Neural progenitor cell (in vitro differentiated cells): ENCODE results near the gene AP1B1. TPM values are rescaled to one million over a fixed set of nuclear protein-coding genes. Genes with fewer than 3 reads are reported as not detected.
A peak's percentile ranks its signal among the peaks of the same experiment; 100 is the strongest.

Experiments
- DNase-seq: peaks from one replicate; pipeline ENCODE4 v3.0.0-alpha.2; 2016; ENCODE audit warnings: low spot score
- H2AFZ ChIP-seq: fragments of 200-600 bp; sonication (generic); replicated peaks from 2 replicates; pipeline ENCODE4 v1.6.1; 2016; ENCODE audit warnings: antibody characterized with exemption
- H3F3A ChIP-seq: fragments of 200-600 bp; sonication (generic); 2 replicates; pipeline ENCODE4 v1.6.1; 2016; ENCODE audit warnings: antibody characterized with exemption, low read depth
- H3K27ac ChIP-seq: fragments of 200-600 bp; sonication (generic); 2 replicates; pipeline ENCODE4 v1.5.1; 2016; ENCODE audit warnings: mild to moderate bottlenecking
- H3K27me3 ChIP-seq: fragments of 200-600 bp; sonication (generic); 2 replicates; pipeline ENCODE4 v1.6.1; 2016; ENCODE audit warnings: mild to moderate bottlenecking, moderate library complexity
- H3K36me3 ChIP-seq: fragments of 200-600 bp; sonication (generic); 2 replicates; pipeline ENCODE4 v1.5.1; 2016
- H3K4me1 ChIP-seq: fragments of 200-600 bp; sonication (generic); 2 replicates; pipeline ENCODE4 v1.6.1; 2016; ENCODE audit warnings: mixed run types
- H3K4me2 ChIP-seq: fragments of 200-600 bp; sonication (generic); 2 replicates; pipeline ENCODE4 v1.6.1; 2016
- H3K4me3 ChIP-seq: fragments of 200-600 bp; sonication (generic); 2 replicates; pipeline ENCODE4 v1.5.1; 2016
- H3K79me2 ChIP-seq: fragments of 200-600 bp; sonication (generic); 2 replicates; pipeline ENCODE4 v1.6.1; 2016; ENCODE audit warnings: low read depth
- H3K9ac ChIP-seq: fragments of 200-600 bp; sonication (generic); 2 replicates; pipeline ENCODE4 v1.6.1; 2016
- H3K9me3 ChIP-seq: fragments of 200-600 bp; sonication (generic); 2 replicates; pipeline ENCODE4 v1.5.1; 2016; ENCODE audit warnings: low read depth
- H4K20me1 ChIP-seq: fragments of 200-600 bp; sonication (generic); 2 replicates; pipeline ENCODE4 v1.6.1; 2016; ENCODE audit warnings: low read depth
- H3K27ac Mint-ChIP-seq: 3 replicates; pipeline ENCODE4 v1.8.0; 2021; ENCODE audit warnings: mixed read lengths
- H3K27me3 Mint-ChIP-seq: 2 replicates; pipeline ENCODE4 v1.8.0; 2022; ENCODE audit warnings: low read depth, mild to moderate bottlenecking, inconsistent platforms, moderate library complexity, mixed read lengths; ENCODE audit not compliant: insufficient read depth
- H3K36me3 Mint-ChIP-seq: 3 replicates; pipeline ENCODE4 v1.8.0; 2021; ENCODE audit warnings: mixed read lengths
- H3K4me1 Mint-ChIP-seq: 3 replicates; pipeline ENCODE4 v1.8.0; 2021; ENCODE audit warnings: mixed read lengths
- H3K4me3 Mint-ChIP-seq: 3 replicates; pipeline ENCODE4 v1.8.0; 2021; ENCODE audit warnings: mild to moderate bottlenecking, moderate library complexity, mixed read lengths
- H3K9me3 Mint-ChIP-seq: 3 replicates; pipeline ENCODE4 v1.8.0; 2020; ENCODE audit warnings: mixed read lengths
- CTCF ChIP-seq: fragments of 200-600 bp; sonication (generic); IDR thresholded peaks from 2 replicates; pipeline ENCODE4 v1.5.1; 2017; ENCODE audit warnings: antibody characterized with exemption, mild to moderate bottlenecking
- EZH2 ChIP-seq: fragments of 200-600 bp; sonication (generic); IDR thresholded peaks from 2 replicates; pipeline ENCODE4 v1.6.1; 2017; ENCODE audit warnings: antibody characterized with exemption, mild to moderate bottlenecking, moderate library complexity
- EZH2phosphoT487 ChIP-seq: fragments of 200-600 bp; sonication (generic); IDR thresholded peaks from 2 replicates; pipeline ENCODE4 v1.6.1; 2017; ENCODE audit warnings: antibody characterized with exemption
- total RNA-seq: library from RNA; depleted of rRNA; stranded (reverse); fragments of >200 nt; gene quantifications from 2 replicates; pipeline ENCODE4 v1.2.3, GENCODE V29; 2015; ENCODE audit warnings: low replicate concordance

AP1B1 gene
- total RNA-seq, 1 donor from 2014 or later: 34.7 TPM

- no peaks in the 10 kb centered on the region for H3K79me2 ChIP-seq
- no peak overlapping the region for H3K4me2 ChIP-seq
- no peak overlapping the region for H2AFZ ChIP-seq
- H3K9me3 ChIP-seq: no peaks in the 10 kb centered on the region
- no peaks in the 10 kb centered on the region for H3K4me1 ChIP-seq
- Mint-ChIP-seq H3K4me1 (no peaks in the 10 kb centered on the region), H3K36me3 (peaks cover 31% of the 10 kb centered on the region), H3K9me3 (no peaks in the 10 kb centered on the region), H3K27me3 (peaks cover 4% of the 10 kb centered on the region), H3K4me3 (peak overlapping the region; percentile 7), H3K27ac (peak overlapping the region; percentile 87)
- H3K9ac ChIP-seq: no peak overlapping the region
- no peak for DNase-seq
- no peak overlapping the region for H3K27ac ChIP-seq
- no peaks in the 10 kb centered on the region for H4K20me1 ChIP-seq
- no peaks in the 10 kb centered on the region for H3F3A ChIP-seq
- H3K27me3 ChIP-seq: no peaks in the 10 kb centered on the region
- H3K4me3 ChIP-seq: no peak overlapping the region
- TF ChIP-seq CTCF (no peak), EZH2 (no peak), EZH2phosphoT487 (no peak)
- no peaks in the 10 kb centered on the region for H3K36me3 ChIP-seq
These were observed 51.4 kb downstream of the AP1B1 start for GRCh38 chr22:29336751-29337490.

- peaks cover 29% of the 10 kb centered on the region for H3K36me3 Mint-ChIP-seq
- no peak for TF ChIP-seq EZH2
- TF ChIP-seq EZH2phosphoT487: no peak
- no peak for TF ChIP-seq CTCF
- Histone ChIP-seq H3K4me2 (no peak overlapping the region), H3K36me3 (no peaks in the 10 kb centered on the region), H3K27me3 (no peaks in the 10 kb centered on the region), H3F3A (no peaks in the 10 kb centered on the region), H3K79me2 (no peaks in the 10 kb centered on the region), H3K9me3 (no peaks in the 10 kb centered on the region), H3K4me1 (no peaks in the 10 kb centered on the region), H2AFZ (no peak overlapping the region), H3K27ac (no peak overlapping the region), H3K9ac (no peak overlapping the region), H4K20me1 (no peaks in the 10 kb centered on the region), H3K4me3 (no peak overlapping the region)
- no peak for DNase-seq
- H3K4me1 Mint-ChIP-seq: peaks cover 2% of the 10 kb centered on the region
- no peak overlapping the region for H3K4me3 Mint-ChIP-seq
- peak overlapping the region; percentile 21 for H3K27ac Mint-ChIP-seq
- no peaks in the 10 kb centered on the region for H3K9me3 Mint-ChIP-seq
- H3K27me3 Mint-ChIP-seq: peaks cover 4% of the 10 kb centered on the region
These were observed 52.7 kb downstream of the AP1B1 start for GRCh38 chr22:29335656-29336055.

GRCh38 chr22:29334696-29335344 lies 53.5 kb downstream of the AP1B1 start:
- Mint-ChIP-seq H3K27me3 (peaks cover 4% of the 10 kb centered on the region), H3K36me3 (peaks cover 29% of the 10 kb centered on the region), H3K4me3 (no peak overlapping the region), H3K27ac (no peak overlapping the region), H3K4me1 (peaks cover 2% of the 10 kb centered on the region), H3K9me3 (no peaks in the 10 kb centered on the region)
- Histone ChIP-seq H3K36me3 (no peaks in the 10 kb centered on the region), H2AFZ (no peak overlapping the region), H3K27me3 (no peaks in the 10 kb centered on the region), H3K79me2 (no peaks in the 10 kb centered on the region), H4K20me1 (no peaks in the 10 kb centered on the region), H3K4me2 (no peak overlapping the region), H3K9me3 (no peaks in the 10 kb centered on the region), H3K9ac (no peak overlapping the region), H3K4me3 (no peak overlapping the region), H3K4me1 (no peaks in the 10 kb centered on the region), H3K27ac (no peak overlapping the region), H3F3A (no peaks in the 10 kb centered on the region)
- TF ChIP-seq CTCF (no peak), EZH2 (no peak), EZH2phosphoT487 (no peak)
- DNase-seq: no peak
